Measurements from ENCODE around the gene NAXE.
A peak's percentile ranks its signal among the peaks of the same experiment; 100 is the strongest.

Gene NAXE

DNA sequence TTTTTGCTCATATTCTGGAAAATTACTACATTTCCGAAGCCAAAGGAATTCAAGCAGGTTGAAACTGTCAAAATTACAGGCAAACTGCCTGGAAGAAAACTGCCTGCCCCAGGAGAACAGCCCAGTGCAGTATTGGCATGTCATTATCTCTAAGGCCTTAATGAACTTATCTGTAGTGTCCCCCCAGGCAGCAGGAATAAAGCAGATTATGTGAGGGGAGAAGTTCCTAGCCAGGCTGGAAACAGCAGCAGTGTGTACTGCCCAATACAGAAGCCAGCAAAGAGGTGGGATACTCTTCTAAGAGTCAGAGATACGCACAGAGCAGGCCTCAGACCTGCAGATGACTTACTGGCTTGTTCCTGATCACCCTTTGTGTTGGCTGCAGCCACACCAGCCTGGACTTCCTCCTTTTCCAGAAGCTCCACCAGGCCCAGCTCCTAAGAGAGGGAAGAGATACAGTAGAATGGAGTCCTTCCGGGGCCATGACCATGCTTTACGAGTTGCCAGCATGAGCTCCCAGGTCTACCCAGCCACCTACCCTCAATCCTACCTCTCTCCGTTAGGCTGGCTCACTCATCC lies 30.9 kb upstream of the NAXE start:
- no peak for TF ChIP-seq POU2F2 (IDR thresholded peaks at IDR 0.05; ENCODE audit: low read depth, low read length)
- TF ChIP-seq POLR2AphosphoS5 (IDR thresholded peaks at IDR 0.05; ENCODE audit: low read depth, low read length), result no peak
- no peak for TF ChIP-seq TAF1 (IDR thresholded peaks at IDR 0.05; ENCODE audit: low read depth, low read length)
- no peak for TF ChIP-seq PAX5 (IDR thresholded peaks at IDR 0.05; ENCODE audit: insufficient read depth, low read length, severe bottlenecking)
- no peak for TF ChIP-seq POLR2A (IDR thresholded peaks at IDR 0.05; ENCODE audit: low read depth, low read length)
- TF ChIP-seq SPI1 (IDR thresholded peaks at IDR 0.05; ENCODE audit: low read depth, low read length), result no peak
- no peak for FAIRE-seq

DNA sequence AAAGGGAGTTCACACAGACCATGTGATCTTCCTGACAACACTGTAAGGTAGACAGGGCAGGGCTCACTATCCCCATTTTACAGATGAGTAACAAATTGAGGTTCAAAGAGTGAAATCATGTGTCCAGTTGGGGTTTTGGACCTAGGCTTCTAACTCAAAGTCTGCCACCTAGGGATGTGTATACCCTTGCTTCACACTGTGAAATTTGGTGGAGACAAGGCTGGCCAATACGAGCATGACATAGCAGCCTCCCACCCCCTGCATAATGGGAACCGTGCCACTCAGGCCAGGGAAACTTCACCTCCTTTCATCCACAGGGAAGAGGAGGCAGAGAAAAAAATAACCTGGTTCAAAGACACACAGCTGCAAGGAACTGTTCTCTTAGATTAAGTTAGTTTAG lies 26.1 kb upstream of the NAXE start:
- TF ChIP-seq SPI1 (IDR thresholded peaks at IDR 0.05; ENCODE audit: low read depth, low read length), result no peak
- no peak for TF ChIP-seq PAX5 (IDR thresholded peaks at IDR 0.05; ENCODE audit: insufficient read depth, low read length, severe bottlenecking)
- TF ChIP-seq POU2F2 (IDR thresholded peaks at IDR 0.05; ENCODE audit: low read depth, low read length), result no peak
- TF ChIP-seq POLR2AphosphoS5 (IDR thresholded peaks at IDR 0.05; ENCODE audit: low read depth, low read length), result no peak
- no peak for TF ChIP-seq TAF1 (IDR thresholded peaks at IDR 0.05; ENCODE audit: low read depth, low read length)
- TF ChIP-seq POLR2A (IDR thresholded peaks at IDR 0.05; ENCODE audit: low read depth, low read length), result no peak
- FAIRE-seq (no peak), DNase-seq (ENCODE audit: insufficient read length, low spot score) (no peak)

More for the DNA sequence above, 30.9 kb upstream of the NAXE start:
- no peak for DNase-seq (ENCODE audit: insufficient read length, low spot score)

DNA sequence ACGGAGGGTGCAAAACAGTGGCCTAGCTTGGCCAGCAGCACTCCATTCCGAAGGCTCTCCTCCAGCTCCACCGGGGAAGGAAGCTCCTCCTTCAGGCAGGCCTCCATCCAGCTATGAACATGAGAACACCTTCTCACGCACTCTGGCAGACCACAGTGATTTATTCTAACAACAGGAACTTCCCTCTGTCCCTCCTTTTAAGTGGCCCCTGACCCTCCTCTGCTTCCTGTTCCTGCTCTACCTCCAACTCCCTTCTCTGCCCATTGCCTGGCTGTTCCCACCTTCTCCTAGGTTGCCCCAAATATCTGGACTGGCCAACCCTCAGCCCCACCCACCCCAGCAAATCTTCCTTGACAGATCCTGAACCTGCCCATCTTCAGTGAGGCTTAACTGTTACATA lies 25.1 kb upstream of the NAXE start:
- DNase-seq (ENCODE audit: insufficient read length, low spot score), result no peak
- TF ChIP-seq TAF1 (IDR thresholded peaks at IDR 0.05; ENCODE audit: low read depth, low read length) (no peak), PAX5 (IDR thresholded peaks at IDR 0.05; ENCODE audit: insufficient read depth, low read length, severe bottlenecking) (no peak), POLR2AphosphoS5 (IDR thresholded peaks at IDR 0.05; ENCODE audit: low read depth, low read length) (no peak), POLR2A (IDR thresholded peaks at IDR 0.05; ENCODE audit: low read depth, low read length) (no peak), SPI1 (IDR thresholded peaks at IDR 0.05; ENCODE audit: low read depth, low read length) (no peak), POU2F2 (IDR thresholded peaks at IDR 0.05; ENCODE audit: low read depth, low read length) (no peak)

DNA sequence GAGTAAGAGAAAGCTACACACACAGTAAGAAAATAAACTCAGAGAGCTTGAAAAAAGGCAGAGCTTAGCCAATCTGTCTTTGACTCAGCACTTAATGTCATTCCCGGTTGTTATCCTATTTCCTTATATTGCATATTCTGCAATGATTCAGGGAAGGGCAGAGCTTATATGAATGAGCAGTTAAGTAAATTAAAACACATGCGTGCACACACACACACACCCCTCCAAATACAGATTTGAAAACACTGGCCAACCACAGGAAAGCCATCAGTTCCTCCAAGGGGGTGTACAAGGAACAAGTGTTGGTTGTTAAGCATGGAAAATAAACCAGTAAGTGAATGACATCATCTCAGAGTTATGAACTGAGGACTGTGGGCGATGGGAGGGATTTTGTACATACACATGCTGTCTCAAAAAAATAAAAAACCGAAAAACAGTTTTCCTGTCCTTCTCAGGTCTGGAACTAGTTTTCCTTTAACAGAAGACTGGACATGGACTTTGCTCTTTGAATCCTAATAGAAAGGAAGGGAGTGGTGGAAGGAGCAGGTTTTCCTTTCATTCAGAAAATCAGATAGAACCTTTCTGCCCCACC lies 20.2 kb upstream of the NAXE start:
- no peak for DNase-seq (ENCODE audit: insufficient read length, low spot score)
- FAIRE-seq, result no peak
- TF ChIP-seq POLR2AphosphoS5 (IDR thresholded peaks at IDR 0.05; ENCODE audit: low read depth, low read length) (no peak), POU2F2 (IDR thresholded peaks at IDR 0.05; ENCODE audit: low read depth, low read length) (no peak)

More for the DNA sequence above, 25.1 kb upstream of the NAXE start:
- FAIRE-seq, result no peak

DNA sequence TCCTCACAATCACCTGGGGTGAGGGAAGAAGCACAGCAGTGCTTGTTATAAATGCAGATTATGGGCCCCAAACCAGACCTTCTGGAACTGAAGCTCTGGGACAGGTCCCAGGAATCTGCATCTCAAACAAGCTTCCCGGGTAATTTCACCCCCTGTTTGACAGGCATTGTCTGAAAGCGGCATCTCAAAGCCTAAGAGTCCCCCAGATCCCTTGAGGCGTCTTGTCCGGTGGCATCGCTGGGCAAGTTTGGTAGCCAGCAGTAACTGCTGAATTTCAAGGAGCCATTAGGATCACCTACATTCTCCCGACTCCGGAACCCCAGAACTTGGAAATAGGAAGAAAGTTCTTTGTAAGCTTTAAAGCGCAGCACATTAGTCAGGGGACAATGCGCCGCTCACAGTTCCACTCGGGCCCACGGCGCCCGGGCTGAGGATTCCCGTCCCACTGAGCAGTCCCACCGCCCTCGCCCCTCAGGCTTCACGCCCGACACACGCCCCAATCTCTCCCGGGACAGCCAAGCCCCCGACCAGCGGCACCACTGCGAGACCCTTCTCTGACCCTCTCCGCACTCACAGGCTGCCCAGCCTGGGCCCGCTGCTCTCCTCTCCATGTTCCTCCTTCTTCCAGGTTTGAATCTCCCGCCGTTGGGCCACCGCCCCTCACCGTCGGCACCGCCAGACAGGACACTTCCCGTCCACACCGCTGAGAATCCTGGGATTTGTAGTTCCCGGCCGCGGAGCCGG lies 19.5 kb upstream of the NAXE start, which contains the start of gene IQGAP3:
Gene IQGAP3, minus strand, starts transcription at position 647 of the 744 bp plus-strand sequence. Its CDS starts 36 bp downstream, at position 611.
- DNase-seq (ENCODE audit: insufficient read length, low spot score), result peak; percentile 93
- peak; percentile 71 for TF ChIP-seq SPI1 (IDR thresholded peaks at IDR 0.05; ENCODE audit: low read depth, low read length)
- no peak for TF ChIP-seq POU2F2 (IDR thresholded peaks at IDR 0.05; ENCODE audit: low read depth, low read length)
- FAIRE-seq, result peak; percentile 79

DNA sequence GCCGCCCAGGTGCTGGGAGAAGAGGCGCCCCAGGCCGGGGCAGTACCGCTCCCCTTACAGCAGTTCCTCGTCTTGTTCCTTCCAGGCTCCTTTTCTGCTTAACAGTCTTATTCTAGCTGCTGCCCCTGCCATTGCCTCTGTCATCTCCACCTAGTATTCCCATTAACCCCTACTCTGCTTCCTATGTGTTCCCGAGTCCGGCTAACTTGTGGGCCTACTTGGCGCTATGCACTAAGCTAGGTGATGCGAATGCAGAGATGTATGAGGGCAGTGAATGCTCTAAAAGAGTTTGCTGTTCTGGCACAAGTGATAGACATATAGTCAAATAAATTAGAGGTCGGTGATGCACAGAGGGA lies 18.9 kb upstream of the NAXE start:
- FAIRE-seq (no peak), DNase-seq (ENCODE audit: insufficient read length, low spot score) (no peak)
- TF ChIP-seq PAX5 (IDR thresholded peaks at IDR 0.05; ENCODE audit: insufficient read depth, low read length, severe bottlenecking), result no peak
- TF ChIP-seq SPI1 (IDR thresholded peaks at IDR 0.05; ENCODE audit: low read depth, low read length), result no peak

DNA sequence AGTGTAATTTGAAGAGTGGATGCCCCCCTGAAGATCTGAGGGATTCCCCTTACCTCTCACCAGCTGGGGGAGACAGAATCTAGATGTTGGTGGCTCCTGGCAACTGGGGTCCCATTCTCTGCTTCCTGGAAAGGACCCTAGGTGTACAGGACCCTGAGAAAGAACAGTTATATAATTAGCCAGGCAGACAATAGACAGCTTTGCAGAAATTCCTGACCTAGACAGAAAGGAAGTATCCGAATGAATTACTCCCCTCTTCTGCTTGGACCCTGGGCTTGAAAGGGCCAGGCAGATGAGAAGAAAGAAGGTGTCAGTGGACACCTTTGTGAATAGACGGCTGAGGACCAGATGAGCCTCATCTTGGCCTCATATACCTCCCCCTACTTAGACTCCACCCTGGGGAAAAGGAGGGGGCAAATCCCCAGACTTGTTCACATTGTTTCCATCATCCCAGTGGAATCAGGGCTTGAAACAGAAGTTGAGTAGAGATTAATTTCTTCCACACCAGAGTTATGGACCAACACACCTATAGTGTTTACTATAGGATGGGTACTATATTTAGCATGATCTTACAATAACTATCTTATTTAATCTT lies 17.4 kb upstream of the NAXE start:
- TF ChIP-seq POU2F2 (IDR thresholded peaks at IDR 0.05; ENCODE audit: low read depth, low read length), result no peak
- no peak for TF ChIP-seq PAX5 (IDR thresholded peaks at IDR 0.05; ENCODE audit: insufficient read depth, low read length, severe bottlenecking)
- no peak for TF ChIP-seq SPI1 (IDR thresholded peaks at IDR 0.05; ENCODE audit: low read depth, low read length)
- no peak for TF ChIP-seq POLR2A (IDR thresholded peaks at IDR 0.05; ENCODE audit: low read depth, low read length)
- no peak for TF ChIP-seq POLR2AphosphoS5 (IDR thresholded peaks at IDR 0.05; ENCODE audit: low read depth, low read length)
- TF ChIP-seq TAF1 (IDR thresholded peaks at IDR 0.05; ENCODE audit: low read depth, low read length), result no peak
- no peak for FAIRE-seq
- no peak for DNase-seq (ENCODE audit: insufficient read length, low spot score)

DNA sequence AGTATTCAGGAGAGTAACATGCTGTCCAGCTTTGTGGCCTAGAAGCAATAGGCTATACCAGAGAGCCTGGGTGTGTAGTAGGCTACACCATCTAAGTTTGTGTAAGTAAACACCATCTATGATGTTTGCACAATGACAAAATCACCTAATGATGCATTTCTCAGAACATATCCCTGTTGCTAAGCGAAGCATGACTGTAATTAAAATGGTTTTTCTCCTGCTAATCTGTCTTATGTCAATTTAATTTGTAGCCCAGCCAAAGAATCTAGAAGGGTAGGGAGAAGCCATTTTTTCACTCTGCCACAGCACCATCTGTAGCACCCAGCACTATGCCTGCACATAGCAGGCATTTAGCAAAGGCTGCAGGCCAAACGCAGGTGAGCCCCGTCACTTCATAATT lies 14.0 kb upstream of the NAXE start:
- no peak for FAIRE-seq
- no peak for TF ChIP-seq PAX5 (IDR thresholded peaks at IDR 0.05; ENCODE audit: insufficient read depth, low read length, severe bottlenecking)
- no peak for TF ChIP-seq POLR2AphosphoS5 (IDR thresholded peaks at IDR 0.05; ENCODE audit: low read depth, low read length)
- no peak for TF ChIP-seq POU2F2 (IDR thresholded peaks at IDR 0.05; ENCODE audit: low read depth, low read length)
- TF ChIP-seq POLR2A (IDR thresholded peaks at IDR 0.05; ENCODE audit: low read depth, low read length), result no peak
- TF ChIP-seq TAF1 (IDR thresholded peaks at IDR 0.05; ENCODE audit: low read depth, low read length), result no peak

DNA sequence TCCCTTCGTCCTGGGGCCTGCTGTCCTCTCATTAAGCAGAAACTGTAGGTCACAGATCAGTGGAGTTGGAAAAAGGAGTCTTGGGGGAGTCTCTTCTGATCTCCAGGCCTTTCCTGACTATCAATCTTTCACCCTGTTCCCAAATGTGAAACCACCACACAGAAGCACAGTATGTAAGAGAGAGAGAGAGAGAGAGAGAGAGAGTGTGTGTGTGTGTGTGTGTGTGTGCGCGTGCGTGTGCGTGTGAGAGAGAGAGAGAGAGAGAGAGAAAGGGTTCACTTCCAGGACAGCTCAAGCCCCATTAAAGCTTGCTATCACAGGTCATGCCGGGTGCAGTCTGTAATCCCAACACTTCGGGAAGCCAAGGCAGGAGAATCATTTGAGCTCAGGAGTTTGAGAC lies 13.5 kb upstream of the NAXE start:
- DNase-seq (ENCODE audit: insufficient read length, low spot score) (no peak), FAIRE-seq (no peak)
- TF ChIP-seq POLR2A (IDR thresholded peaks at IDR 0.05; ENCODE audit: low read depth, low read length) (no peak), SPI1 (IDR thresholded peaks at IDR 0.05; ENCODE audit: low read depth, low read length) (no peak), POLR2AphosphoS5 (IDR thresholded peaks at IDR 0.05; ENCODE audit: low read depth, low read length) (no peak), PAX5 (IDR thresholded peaks at IDR 0.05; ENCODE audit: insufficient read depth, low read length, severe bottlenecking) (no peak), TAF1 (IDR thresholded peaks at IDR 0.05; ENCODE audit: low read depth, low read length) (no peak), POU2F2 (IDR thresholded peaks at IDR 0.05; ENCODE audit: low read depth, low read length) (no peak)

More for the DNA sequence above, 14.0 kb upstream of the NAXE start:
- DNase-seq (ENCODE audit: insufficient read length, low spot score), result no peak

Measured in GM12891 (cell line).